HG02610 (cell line): ENCODE results near the gene MSANTD4.
A peak's percentile ranks its signal among the peaks of the same experiment; 100 is the strongest.
"Not testable (repeated sequence)": the region's sequence is repeated elsewhere in the genome, so short reads cannot be mapped to it uniquely, and the experiment has no call there.

ENCODE experiments used
- ATAC-seq: cut with Tn5 transposase; IDR thresholded peaks from one replicate; pipeline ENCODE4 v1.9.1; 2021; ENCODE audit warnings: mild to moderate bottlenecking, moderate library complexity; ENCODE audit not compliant: unreplicated experiment

Gene MSANTD4

GRCh38 chr11:106021967-106022794 lies at the start of gene MSANTD4:
Gene MSANTD4 (minus strand): TSS chr11:106022240. CDS start chr11:106010917, 11,323 bp downstream.
- ATAC-seq, result peak; percentile 98

- ATAC-seq, result no peak
These were observed 48.6 kb upstream of the MSANTD4 start for GRCh38 chr11:106070606-106071005.

- peak; percentile 53 for ATAC-seq
These were observed 41.0 kb upstream of the MSANTD4 start for GRCh38 chr11:106063009-106063408.

GRCh38 chr11:106061954-106062949 lies 40.2 kb upstream of the MSANTD4 start:
- ATAC-seq, result peak; percentile 53

GRCh38 chr11:106061249-106061784 lies 39.3 kb upstream of the MSANTD4 start:
- no peak for ATAC-seq

GRCh38 chr11:106059617-106060016 lies 37.6 kb upstream of the MSANTD4 start:
- no peak for ATAC-seq

GRCh38 chr11:106058377-106058776 lies 36.3 kb upstream of the MSANTD4 start:
- ATAC-seq, result not testable (repeated sequence)

GRCh38 chr11:106051103-106051502 lies 29.1 kb upstream of the MSANTD4 start:
- ATAC-seq, result no peak

GRCh38 chr11:106049727-106050476 lies 27.9 kb upstream of the MSANTD4 start:
- no peak for ATAC-seq

GRCh38 chr11:106047631-106048030 lies 25.6 kb upstream of the MSANTD4 start:
- ATAC-seq, result no peak

- no peak for ATAC-seq
These were observed 21.5 kb upstream of the MSANTD4 start for GRCh38 chr11:106043540-106043939.

GRCh38 chr11:106032861-106033260 lies 10.8 kb upstream of the MSANTD4 start:
- no peak for ATAC-seq

GRCh38 chr11:106031936-106032335 lies 9.9 kb upstream of the MSANTD4 start:
- ATAC-seq, result no peak

- no peak for ATAC-seq
These were observed 9.3 kb upstream of the MSANTD4 start for GRCh38 chr11:106031202-106031810.

GRCh38 chr11:106030609-106031008 lies 8.6 kb upstream of the MSANTD4 start:
- ATAC-seq, result no peak

- no peak for ATAC-seq
These were observed 795 bp upstream of the MSANTD4 start for GRCh38 chr11:106022795-106023275.

- peak; percentile 6 for ATAC-seq
These were observed 666 bp downstream of the MSANTD4 start for GRCh38 chr11:106021181-106021966.

GRCh38 chr11:106017093-106017492 lies 4.9 kb downstream of the MSANTD4 start:
- ATAC-seq, result no peak

GRCh38 chr11:106015066-106015465 lies 7.0 kb downstream of the MSANTD4 start:
- ATAC-seq, result no peak
